K562 (cell line): ENCODE data around the gene MRTFB. TPM values are rescaled to one million over a fixed set of nuclear protein-coding genes. Genes with fewer than 3 reads are reported as not detected.

Experiments used
- ATAC-seq: fragments of 200-7000 bp; cut with Tn5 transposase; 3 replicates; pipeline ENCODE4 v1.9.1; 2020; ENCODE audit warnings: moderate library complexity
- BruUV-seq: library from RNA; stranded (reverse); fragments of 400-500 nt; replicated peaks from 2 replicates; lab custom pipeline; 2021; lab: Mats Ljungman, UMichigan
- CTCF ChIA-PET: fragments of 300-600 bp; formaldehyde crosslinking; extraction: SDS; loops from one replicate; lab custom pipeline; 2021; ENCODE audit warnings: low intra/inter-chr PET ratio; lab: Yijun Ruan, JAX
- POLR2A ChIA-PET: fragments of 300-600, 350-650 bp; sonication (Branson Sonifier 250); formaldehyde crosslinking; extraction: SDS; loops from one replicate; lab custom pipeline; 2021; ENCODE audit warnings: antibody characterized with exemption, inconsistent platforms; lab: Yijun Ruan, JAX
- DNase-seq, 4 experiments: peaks; one replicate each; pipeline versions ENCODE4 v3.0.0 to v3.0.0-alpha.2; 2011 to 2018; ENCODE audit warnings: low spot score in 3 of 4, mixed read lengths in 3 of 4; ENCODE audit errors: extremely low read depth in 1 of 4
- FAIRE-seq: peaks from 2 replicates; lab custom pipeline; 2011; peaks lifted over from hg19 to GRCh38; lab: Jason Lieb, UNC
- H2AFZ ChIP-seq: 2 replicates; pipeline ENCODE4 v1.6.0; 2011; ENCODE audit warnings: low read depth, low read length, control low read depth, inconsistent platforms
- H3K27ac ChIP-seq: fragments of 200-600 bp; 3 replicates; pipeline ENCODE4 v1.8.0; 2011; ENCODE audit warnings: low read depth, mild to moderate bottlenecking, control low read depth, inconsistent platforms, low read length, moderate library complexity, mixed read lengths; ENCODE audit errors: extremely low read depth
- H3K27me3 ChIP-seq, 2 experiments: fragments of 300-600 bp in 1 of 2; 2 replicates in 1 of 2; 3 replicates in 1 of 2; pipeline versions ENCODE4 v1.6.0 to v1.8.0; 2011; ENCODE audit warnings: inconsistent platforms in 2 of 2, low read length in 2 of 2, mild to moderate bottlenecking in 1 of 2, mixed read lengths in 1 of 2, moderate library complexity in 1 of 2; ENCODE audit not compliant: control insufficient read depth in 2 of 2, insufficient read depth in 2 of 2
- H3K36me3 ChIP-seq: fragments of 300-600 bp; 3 replicates; pipeline ENCODE4 v1.8.0; 2011; ENCODE audit warnings: mild to moderate bottlenecking, low read length, inconsistent platforms; ENCODE audit not compliant: control insufficient read depth, insufficient read depth
- H3K4me1 ChIP-seq, 2 experiments: fragments of 200-600 bp in 1 of 2; replicated peaks in 1 of 2; 2 replicates in 1 of 2; 3 replicates in 1 of 2; pipeline versions ENCODE4 v1.5.1 to v1.8.0; 2011; ENCODE audit warnings: inconsistent platforms in 2 of 2, low read length in 2 of 2, mild to moderate bottlenecking in 1 of 2, mixed read lengths in 1 of 2, moderate library complexity in 1 of 2; ENCODE audit not compliant: control insufficient read depth in 2 of 2, insufficient read depth in 2 of 2
- H3K4me2 ChIP-seq: 2 replicates; pipeline ENCODE4 v1.6.1; 2011; ENCODE audit warnings: low read length, control low read depth, inconsistent platforms, mixed read lengths; ENCODE audit not compliant: insufficient read depth
- H3K4me3 ChIP-seq: fragments of 200-600 bp; sonication (generic), shearing (Covaris generic); 2 replicates; pipeline ENCODE4 v1.5.1; 2016; ENCODE audit warnings: control low read depth, inconsistent platforms
- H3K79me2 ChIP-seq: fragments of 200-600 bp; 3 replicates; pipeline ENCODE4 v1.8.0; 2011; ENCODE audit warnings: low read length, inconsistent platforms; ENCODE audit not compliant: control insufficient read depth, insufficient read depth
- H3K9ac ChIP-seq, 2 experiments: 2 replicates each; pipeline versions ENCODE4 v1.6.0 to v1.6.1; 2011; ENCODE audit warnings: low read depth in 2 of 2, low read length in 2 of 2, control low read depth in 1 of 2, inconsistent platforms in 1 of 2, mild to moderate bottlenecking in 1 of 2, mixed read lengths in 1 of 2; ENCODE audit not compliant: insufficient read depth in 1 of 2
- H3K9me1 ChIP-seq: one replicate; pipeline ENCODE4 v1.6.0; 2011; ENCODE audit warnings: inconsistent platforms, mild to moderate bottlenecking, low read length, moderate library complexity; ENCODE audit not compliant: control insufficient read depth, insufficient read depth
- H3K9me3 ChIP-seq: replicated peaks from 2 replicates; pipeline ENCODE4 v1.5.1; 2011; ENCODE audit warnings: low read depth, low read length, inconsistent platforms; ENCODE audit not compliant: control insufficient read depth, insufficient read depth
- H4K20me1 ChIP-seq: replicated peaks from 2 replicates; pipeline ENCODE4 v1.6.1; 2011; ENCODE audit warnings: low read length, inconsistent platforms, mixed read lengths; ENCODE audit not compliant: control insufficient read depth, insufficient read depth
- BCOR ChIP-seq: fragments of 450-650 bp; IDR thresholded peaks from 2 replicates; pipeline ENCODE4 v1.6.1; 2016
- NELFE ChIP-seq: IDR thresholded peaks from 2 replicates; pipeline ENCODE4 v1.6.1; 2011; ENCODE audit warnings: mild to moderate bottlenecking; ENCODE audit not compliant: insufficient read depth, insufficient read length
- PHTF2 ChIP-seq: fragments of 250-450 bp; sonication (Bioruptor Pico); IDR thresholded peaks from 2 replicates; pipeline ENCODE4 v1.5.0; 2021; ENCODE audit warnings: mild to moderate bottlenecking
- POLR3A ChIP-seq: IDR thresholded peaks from 2 replicates; pipeline ENCODE4 v1.6.1; 2011; ENCODE audit warnings: borderline replicate concordance, mild to moderate bottlenecking, moderate library complexity; ENCODE audit not compliant: insufficient read length, insufficient read depth; ENCODE audit errors: extremely low read depth
- RBM25 ChIP-seq: fragments of 200-400 bp; formaldehyde crosslinking; IDR thresholded peaks from 2 replicates; pipeline ENCODE4 v1.6.1; 2018; ENCODE audit warnings: low read length, low read depth, moderate library complexity; ENCODE audit not compliant: severe bottlenecking
- SAFB2 ChIP-seq: fragments of 200-400 bp; formaldehyde crosslinking; IDR thresholded peaks from 2 replicates; pipeline ENCODE4 v1.6.1; 2018; ENCODE audit warnings: borderline replicate concordance, low read length, low read depth, moderate library complexity; ENCODE audit not compliant: severe bottlenecking
- SNRNP70 ChIP-seq: fragments of 200-400 bp; formaldehyde crosslinking; optimal IDR thresholded peaks from 2 replicates; pipeline ENCODE3; 2017; ENCODE audit warnings: low read depth, low read length
- XRCC5 ChIP-seq: fragments of 200-400 bp; formaldehyde crosslinking; IDR thresholded peaks from 2 replicates; pipeline ENCODE4 v1.6.1; 2017; ENCODE audit warnings: low read depth, mild to moderate bottlenecking, low read length
- ZNF184 ChIP-seq: sonication (generic); formaldehyde crosslinking; IDR thresholded peaks from 2 replicates; pipeline ENCODE4 v1.5.0; 2020; ENCODE audit warnings: missing genetic modification reagents
- ZNF586 ChIP-seq: fragments of 450-650 bp; formaldehyde crosslinking; conservative IDR thresholded peaks from 2 replicates; pipeline ENCODE4 v1.4.0; 2020; ENCODE audit warnings: mild to moderate bottlenecking, moderate library complexity
- WGBS: fragments of 100-300 bp; shearing (Covaris generic); methylation state at CpG from one replicate; pipeline ENCODE4 v1.1.6; 2016; ENCODE audit warnings: low coverage, mixed read lengths; ENCODE audit not compliant: insufficient coverage; ENCODE audit errors: missing lambda C conversion rate; 5-methylcytosine and 5-hydroxymethylcytosine counted together
- in situ Hi-C: fragments of 300-500 bp; cut with MboI; formaldehyde crosslinking; loops from 4 replicates; pipeline ENCODE4 v1.15.0; 2018; ENCODE audit warnings: inconsistent platforms, mixed read lengths
- intact Hi-C: fragments of 100-400 bp; cut with micrococcal nuclease; formaldehyde crosslinking; loops from 2 replicates; pipeline ENCODE4 v1.14.2; 2022
- polyA plus RNA-seq, 8 experiments: library from polyadenylated mRNA; depleted of rRNA in 4 of 8; stranded (reverse) in 5 of 8; unstranded in 3 of 8; fragments of >200 nt; fragmentation: Nextera tagmentation in 2 of 8; fragmentation: Illumina TruSeq in 1 of 8; extraction: Ambion mirVana in 2 of 8; extraction: Trizol in 1 of 8; gene quantifications; 2 replicates each; pipeline versions ENCODE4 v1.2.1 to v1.2.3, GENCODE V29; 2011 to 2014; ENCODE audit warnings: inconsistent platforms in 1 of 8, missing spikeins in 1 of 8
- total RNA-seq, 7 experiments: library from RNA; depleted of rRNA in 6 of 7; stranded (reverse); fragments of >200 nt in 6 of 7; fragmentation: Illumina TruSeq in 2 of 7; extraction: Trizol in 2 of 7; gene quantifications; 2 replicates each; pipeline versions ENCODE4 v1.2.1 to v1.2.3, GENCODE V29; 2011 to 2021; ENCODE audit warnings: low replicate concordance in 1 of 7
- TF ChIP-seq, protein P1 (sequence below): sonication (generic); formaldehyde crosslinking; IDR thresholded peaks from 2 replicates; pipeline ENCODE4 v1.8.0; 2022; ENCODE audit warnings: mild to moderate bottlenecking, low read depth, missing genetic modification reagents
- TF ChIP-seq, protein P2 (sequence below): sonication (generic); formaldehyde crosslinking; IDR thresholded peaks from 2 replicates; pipeline ENCODE4 v1.8.1; 2023; ENCODE audit warnings: mild to moderate bottlenecking, missing genetic modification reagents

The MRTFB gene
- total and polyA plus RNA-seq, 9 of the 15 experiments (the other 6 are each of a cell fraction or from before 2014, with no cell fraction given): 2.2 to 12.7 (median 7.0) TPM

DNA sequence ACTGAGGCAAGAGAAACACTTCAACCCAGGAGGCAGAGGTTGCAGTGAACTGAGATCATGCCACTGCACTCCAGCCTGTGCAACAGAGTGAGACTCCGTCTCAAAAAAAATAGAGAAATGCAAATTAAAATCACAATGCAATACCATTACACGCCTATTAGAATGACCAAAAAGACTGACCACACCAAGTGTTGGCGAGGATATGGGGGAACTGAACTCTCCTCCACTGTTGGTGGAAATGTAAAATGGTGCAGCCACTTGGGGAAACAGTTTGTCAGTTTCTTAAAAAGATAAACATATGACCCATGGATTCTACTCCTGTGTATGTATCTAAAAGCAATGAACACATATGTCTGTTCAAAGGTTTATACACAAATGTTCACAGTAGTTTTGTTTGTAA is 204.8 kb downstream of the MRTFB start:
- H3K4me3 ChIP-seq: no peak overlapping the region
- H3K9ac ChIP-seq: no peak overlapping the region
- ATAC-seq (no peak), DNase-seq (no peak), FAIRE-seq (no peak)
- peaks cover 4% of the 10 kb centered on the region; the same call in 1 of the 2 replicates for H3K9me3 ChIP-seq
- no peaks in the 10 kb centered on the region for H3K79me2 ChIP-seq
- no peaks in the 10 kb centered on the region for H3K27me3 ChIP-seq
- ChIA-PET CTCF (no interaction called here), POLR2A (no interaction called here)
- no peak overlapping the region for H2AFZ ChIP-seq
- intact Hi-C loops (no loop called here), in situ Hi-C loops (no loop called here)
- H3K4me1 ChIP-seq: no peaks in the 10 kb centered on the region; a peak in 1 of 5 replicates
- H4K20me1 ChIP-seq: no peaks in the 10 kb centered on the region
- no peak overlapping the region for H3K27ac ChIP-seq
- BruUV-seq: no TSS peak
- H3K9me1 ChIP-seq: no peaks in the 10 kb centered on the region
- no peaks in the 10 kb centered on the region for H3K36me3 ChIP-seq
- WGBS: 20% methylated on average over 3 of the region's 3 CpGs
- TF ChIP-seq BCOR: peak; percentile 31; the same call in 1 of the 2 replicates
- peak; percentile 96 for TF ChIP-seq ZNF184 (CRISPR knock-in tag)
- peak; percentile 74 for TF ChIP-seq RBM25
- no peak for TF ChIP-seq ZNF586 (CRISPR knock-in tag)
- H3K4me2 ChIP-seq: no peak overlapping the region

DNA sequence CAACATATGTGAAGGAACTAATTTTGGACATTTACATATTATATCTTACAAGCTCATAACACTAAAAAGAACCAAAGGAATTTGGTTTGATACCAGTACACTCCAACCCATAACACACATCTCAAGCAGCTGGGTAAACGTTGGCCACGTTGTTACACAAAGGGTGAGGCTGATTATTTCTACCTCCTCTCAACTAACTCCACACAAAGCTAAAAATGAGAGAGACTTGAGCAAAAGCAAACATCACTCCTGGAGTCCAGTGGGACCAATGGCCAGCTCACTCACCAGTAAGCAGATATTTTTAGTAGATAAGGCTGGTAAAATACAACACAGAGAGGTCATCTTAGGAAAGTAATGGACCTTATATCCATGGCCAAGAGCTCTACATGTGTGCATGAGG is 207.6 kb downstream of the MRTFB start:
- BruUV-seq: no TSS peak
- Histone ChIP-seq H3K4me3 (no peak overlapping the region), H3K27me3 (no peaks in the 10 kb centered on the region), H3K9me1 (no peaks in the 10 kb centered on the region), H3K27ac (no peak overlapping the region), H4K20me1 (no peaks in the 10 kb centered on the region), H3K9me3 (peaks cover 4% of the 10 kb centered on the region; the same call in 1 of the 2 replicates), H2AFZ (peak overlapping the region; percentile 15; the same call in 1 of the 2 replicates), H3K4me2 (no peak overlapping the region)
- FAIRE-seq: no peak
- intact Hi-C loops: no loop called here
- no peak for ATAC-seq
- in situ Hi-C loops: no loop called here
- 6% methylated on average over 2 of the region's 2 CpGs for WGBS
- TF ChIP-seq SNRNP70 (no peak), NELFE (no peak), XRCC5 (no peak), POLR3A (no peak), PHTF2 (CRISPR knock-in tag) (no peak), SAFB2 (no peak)
- TF ChIP-seq, protein P1, sequence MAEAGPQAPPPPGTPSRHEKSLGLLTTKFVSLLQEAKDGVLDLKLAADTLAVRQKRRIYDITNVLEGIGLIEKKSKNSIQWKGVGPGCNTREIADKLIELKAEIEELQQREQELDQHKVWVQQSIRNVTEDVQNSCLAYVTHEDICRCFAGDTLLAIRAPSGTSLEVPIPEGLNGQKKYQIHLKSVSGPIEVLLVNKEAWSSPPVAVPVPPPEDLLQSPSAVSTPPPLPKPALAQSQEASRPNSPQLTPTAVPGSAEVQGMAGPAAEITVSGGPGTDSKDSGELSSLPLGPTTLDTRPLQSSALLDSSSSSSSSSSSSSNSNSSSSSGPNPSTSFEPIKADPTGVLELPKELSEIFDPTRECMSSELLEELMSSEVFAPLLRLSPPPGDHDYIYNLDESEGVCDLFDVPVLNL (CRISPR knock-in tag): no peak
- TF ChIP-seq, protein P2, sequence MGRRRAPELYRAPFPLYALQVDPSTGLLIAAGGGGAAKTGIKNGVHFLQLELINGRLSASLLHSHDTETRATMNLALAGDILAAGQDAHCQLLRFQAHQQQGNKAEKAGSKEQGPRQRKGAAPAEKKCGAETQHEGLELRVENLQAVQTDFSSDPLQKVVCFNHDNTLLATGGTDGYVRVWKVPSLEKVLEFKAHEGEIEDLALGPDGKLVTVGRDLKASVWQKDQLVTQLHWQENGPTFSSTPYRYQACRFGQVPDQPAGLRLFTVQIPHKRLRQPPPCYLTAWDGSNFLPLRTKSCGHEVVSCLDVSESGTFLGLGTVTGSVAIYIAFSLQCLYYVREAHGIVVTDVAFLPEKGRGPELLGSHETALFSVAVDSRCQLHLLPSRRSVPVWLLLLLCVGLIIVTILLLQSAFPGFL (CRISPR knock-in tag): no peak
- TF ChIP-seq, all 486 proteins: peak for 0
- ChIA-PET POLR2A (interaction anchor here (0.5 kb wide), 1 partner anchor 341 kb away, joined by 3 read pairs; no protein-coding TSS in a partner anchor), CTCF (no interaction called here)
- H3K9ac ChIP-seq: no peak overlapping the region
- H3K36me3 ChIP-seq: no peaks in the 10 kb centered on the region
- DNase-seq: no peak
- peaks cover 0 to 3% of the 10 kb centered on the region in 2 experiments; a peak in 2 of 5 replicates for H3K4me1 ChIP-seq
- H3K79me2 ChIP-seq: no peaks in the 10 kb centered on the region
